OCI-LY1 (cell line): Measurements from ENCODE around the gene TIMM21.

Experiments used
- CTCF ChIP-seq: fragments of 200-600 bp; sonication (generic), shearing (Covaris generic); IDR thresholded peaks from 2 replicates; pipeline ENCODE4 v1.5.1; 2017; ENCODE audit warnings: mild to moderate bottlenecking, antibody characterized with exemption, low read length, moderate library complexity, mixed read lengths
- EZH2 ChIP-seq: fragments of 200-600 bp; sonication (generic), shearing (Covaris generic); IDR thresholded peaks from 2 replicates; pipeline ENCODE4 v1.8.0; 2017; ENCODE audit warnings: borderline replicate concordance, mixed run types, mild to moderate bottlenecking, antibody characterized with exemption, low read length, moderate library complexity, mixed read lengths

- no peak for TF ChIP-seq CTCF
- TF ChIP-seq EZH2: no peak
These were observed 888 bp upstream of the TIMM21 start for GRCh38 chr18:74147491-74147778.
